ENCODE measurements around the gene NCEH1. TPM values are rescaled to one million over a fixed set of nuclear protein-coding genes. Genes with fewer than 3 reads are reported as not detected.
"Not testable (repeated sequence)": the region's sequence is repeated elsewhere in the genome, so short reads cannot be mapped to it uniquely, and the experiment has no call there.

NCEH1 gene, protein sequence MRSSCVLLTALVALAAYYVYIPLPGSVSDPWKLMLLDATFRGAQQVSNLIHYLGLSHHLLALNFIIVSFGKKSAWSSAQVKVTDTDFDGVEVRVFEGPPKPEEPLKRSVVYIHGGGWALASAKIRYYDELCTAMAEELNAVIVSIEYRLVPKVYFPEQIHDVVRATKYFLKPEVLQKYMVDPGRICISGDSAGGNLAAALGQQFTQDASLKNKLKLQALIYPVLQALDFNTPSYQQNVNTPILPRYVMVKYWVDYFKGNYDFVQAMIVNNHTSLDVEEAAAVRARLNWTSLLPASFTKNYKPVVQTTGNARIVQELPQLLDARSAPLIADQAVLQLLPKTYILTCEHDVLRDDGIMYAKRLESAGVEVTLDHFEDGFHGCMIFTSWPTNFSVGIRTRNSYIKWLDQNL
- 7.6 and 9.4 TPM in 2 replicates for total RNA-seq

DNA sequence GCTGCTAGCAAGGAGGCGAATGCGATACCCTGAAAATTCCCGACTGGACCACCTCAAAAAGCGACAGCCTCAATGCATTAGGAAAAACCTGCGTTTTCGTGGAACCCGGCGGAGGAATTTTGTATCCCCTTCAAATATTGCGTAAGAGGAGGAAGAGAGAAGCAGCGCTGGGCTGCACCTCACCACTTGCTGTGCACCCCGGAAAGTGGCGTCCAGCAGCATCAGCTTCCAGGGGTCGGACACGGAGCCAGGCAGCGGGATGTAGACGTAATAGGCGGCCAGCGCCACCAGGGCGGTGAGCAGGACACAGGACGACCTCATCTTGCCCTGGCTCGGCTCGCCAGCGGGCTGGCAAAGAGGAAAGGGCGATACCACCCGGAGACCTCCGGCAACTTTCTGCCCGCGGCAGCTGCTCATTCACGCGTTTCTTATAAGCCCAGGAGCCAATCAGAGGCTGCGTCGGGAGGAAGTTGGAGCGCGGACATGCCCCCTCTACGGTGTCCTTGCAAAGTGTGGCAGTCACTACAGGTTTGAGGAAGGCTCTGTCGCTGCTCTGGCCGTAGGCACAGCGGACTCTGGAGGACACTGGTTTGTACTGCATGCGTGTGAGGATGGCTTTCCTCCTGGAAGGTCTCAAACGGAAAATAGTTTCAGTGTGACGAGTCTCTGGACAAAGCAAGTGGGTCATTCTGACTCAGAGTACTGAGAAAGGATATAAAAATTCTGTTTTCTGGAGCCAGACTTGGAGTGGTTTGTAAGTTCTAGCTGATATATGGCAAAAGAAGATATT lies at the start of gene NCEH1:
Gene NCEH1 (minus strand): TSS at position 404 of the 790 bp plus-strand sequence. CDS start 83 bp downstream, at position 321.
- intact Hi-C loops (cut with micrococcal nuclease), result loop anchor here (1.0 kb wide), 3 partner anchors 38 to 379 kb away; partner anchors contain the start of gene ECT2

DNA sequence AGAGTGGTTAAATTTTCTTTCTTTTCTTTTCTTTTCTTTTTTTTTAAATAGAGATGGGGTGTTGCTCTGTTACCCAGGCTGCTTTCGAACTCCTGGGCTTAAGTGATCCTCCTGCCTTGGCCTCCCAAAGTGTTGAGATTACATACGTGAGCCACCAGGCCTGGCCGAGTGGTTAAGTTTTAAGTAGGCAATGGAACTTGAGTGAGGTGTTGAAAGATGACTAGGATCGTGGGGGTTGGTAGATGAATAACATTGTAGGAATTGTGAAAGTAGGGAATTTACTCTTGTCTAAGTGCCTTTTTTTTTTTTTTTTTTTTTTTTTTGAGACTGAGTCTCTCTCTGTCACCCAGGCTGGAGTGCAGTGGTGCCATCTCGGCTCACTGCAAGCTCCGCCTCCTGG lies 49.5 kb upstream of the NCEH1 start:
- intact Hi-C loops (cut with micrococcal nuclease), result not testable (repeated sequence)

DNA sequence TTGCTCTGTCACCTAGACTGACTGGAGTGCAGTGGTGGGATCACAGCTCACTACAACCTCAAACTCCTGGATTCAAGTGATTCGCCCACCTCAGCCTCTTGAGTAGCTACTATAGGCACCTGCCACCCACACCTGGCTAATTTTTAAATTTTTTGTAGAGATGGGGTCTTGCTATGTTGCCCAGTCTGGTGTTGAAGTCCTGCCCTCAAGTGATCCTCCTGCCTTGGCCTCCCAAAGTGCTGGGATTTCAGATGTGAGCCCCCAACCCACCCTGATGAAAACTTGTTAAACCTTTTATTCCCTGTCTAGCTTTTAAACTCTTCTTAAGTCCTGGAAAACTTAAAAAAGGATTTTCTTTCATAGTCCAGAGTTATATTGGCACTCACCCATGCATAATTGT lies 42.3 kb upstream of the NCEH1 start:
- intact Hi-C loops (cut with micrococcal nuclease), result loop anchor here (5.0 to 10.0 kb wide), 2 partner anchors 236 to 718 kb away; partner anchors contain the start of gene FNDC3B

DNA sequence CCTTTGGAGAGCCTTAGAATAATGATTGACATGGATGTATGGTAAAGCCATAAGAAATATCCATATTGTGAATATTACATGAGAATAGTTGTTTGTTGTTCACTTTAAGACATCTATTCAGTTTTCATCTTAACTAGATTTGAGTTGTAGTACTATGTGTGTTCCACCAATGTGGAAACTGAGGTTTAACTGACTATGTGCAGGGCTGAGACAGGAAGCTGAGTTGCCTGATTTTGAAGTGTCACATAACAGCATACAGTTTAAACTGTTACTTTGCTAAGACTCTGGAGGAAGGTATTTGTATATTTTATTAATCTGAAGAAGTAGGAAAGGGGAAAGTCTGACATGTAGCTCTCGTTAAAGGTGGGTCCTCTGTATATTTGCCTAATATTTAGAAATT lies 41.8 kb upstream of the NCEH1 start:
- intact Hi-C loops (cut with micrococcal nuclease), result loop anchor here (5.0 to 10.0 kb wide), 2 partner anchors 235 to 718 kb away; partner anchors contain the start of gene FNDC3B

DNA sequence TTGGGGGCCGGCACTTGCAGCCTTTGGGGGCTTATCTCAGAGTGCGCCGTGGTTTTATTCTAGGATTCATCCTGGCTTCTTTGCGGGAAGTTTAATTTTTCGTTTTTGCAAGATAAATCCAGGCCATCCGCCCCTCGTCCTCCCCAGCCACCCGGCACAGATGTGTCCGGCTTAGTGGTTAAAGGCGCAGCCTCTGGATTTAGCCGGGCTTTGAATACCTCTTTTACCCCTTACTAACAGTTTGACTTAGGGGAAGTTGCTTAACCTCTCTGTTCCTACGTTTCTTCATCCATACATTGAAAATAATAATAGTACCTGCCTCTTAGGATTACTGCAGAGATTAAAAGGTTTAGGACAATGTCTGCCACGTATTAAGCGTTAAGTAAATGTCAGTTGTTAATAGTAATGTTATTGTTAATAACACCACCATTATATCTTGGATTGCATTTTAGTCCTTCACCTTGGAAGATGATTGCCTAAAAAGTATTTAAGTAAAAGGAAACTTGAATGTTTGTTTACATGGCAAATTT lies 40.4 kb upstream of the NCEH1 start:
- intact Hi-C loops (cut with micrococcal nuclease), result loop anchor here (2.0 to 10.0 kb wide), 4 partner anchors 158 to 716 kb away; partner anchors contain the start of gene FNDC3B

DNA sequence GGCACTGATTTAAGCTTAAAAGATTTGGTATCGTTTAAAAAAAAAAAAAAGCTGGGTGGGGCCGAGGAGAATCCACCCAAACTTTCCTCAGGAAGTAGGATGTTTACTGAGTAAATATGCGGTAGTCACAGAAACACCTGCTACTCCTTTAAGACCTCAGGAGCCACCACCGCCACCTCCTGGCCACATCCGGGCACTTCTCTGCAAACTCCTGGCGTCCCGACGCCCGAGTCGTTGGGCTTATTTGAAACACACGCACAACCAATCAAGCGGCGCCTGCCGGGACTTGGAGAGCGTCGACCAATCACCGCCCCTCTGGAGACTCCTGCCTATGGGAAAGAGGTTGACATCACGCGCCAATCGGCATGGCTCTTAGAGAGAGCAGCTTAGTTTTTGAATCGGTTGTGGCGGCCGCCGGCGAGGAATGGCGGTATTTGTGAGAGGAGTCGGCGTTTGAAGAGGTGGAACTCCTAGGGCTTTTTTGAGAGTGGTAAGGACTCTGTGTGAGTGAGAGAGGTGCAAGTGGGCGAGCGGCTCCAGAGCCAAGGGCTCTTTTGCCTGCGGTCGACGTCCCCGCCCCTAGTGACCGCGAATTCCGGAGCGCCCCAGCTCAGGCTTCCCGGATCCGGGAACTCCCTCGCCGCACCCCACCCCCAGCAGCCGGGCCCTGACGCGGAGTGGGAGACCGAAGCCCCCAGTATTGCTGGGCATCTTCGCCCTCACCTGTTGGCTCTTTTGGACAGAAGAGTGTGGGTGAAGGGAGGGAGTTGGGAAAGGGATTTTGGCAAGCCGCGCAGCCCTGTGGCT lies 39.7 kb upstream of the NCEH1 start, which contains the start of gene ECT2:
Gene ECT2 (plus strand): TSS at position 359 of the 807 bp plus-strand sequence. CDS start 3,805 bp downstream, outside the sequence.
- intact Hi-C loops (cut with micrococcal nuclease), result loop anchor here (1.0 to 10.0 kb wide), 9 partner anchors 39 to 1880 kb away; partner anchors contain the start of genes EIF5A2, FNDC3B, NCEH1 and RPL22L1

DNA sequence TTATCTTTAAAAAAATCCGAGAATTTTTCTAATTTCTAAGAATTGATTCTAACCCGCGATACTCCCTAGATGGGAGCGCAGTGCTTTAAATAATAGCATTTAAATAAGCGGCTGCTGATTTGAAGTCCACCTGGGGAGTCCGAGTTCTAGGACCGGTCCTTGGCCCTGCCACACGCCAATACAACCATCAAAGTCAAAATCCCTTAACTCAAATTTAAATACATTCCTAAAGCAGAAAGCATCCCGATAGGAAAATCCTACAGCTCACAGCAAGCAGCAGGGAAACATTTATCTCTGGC lies 39.2 kb upstream of the NCEH1 start:
- intact Hi-C loops (cut with micrococcal nuclease), result loop anchor here (1.0 to 10.0 kb wide), 9 partner anchors 39 to 1880 kb away; partner anchors contain the start of genes EIF5A2, FNDC3B, NCEH1 and RPL22L1

DNA sequence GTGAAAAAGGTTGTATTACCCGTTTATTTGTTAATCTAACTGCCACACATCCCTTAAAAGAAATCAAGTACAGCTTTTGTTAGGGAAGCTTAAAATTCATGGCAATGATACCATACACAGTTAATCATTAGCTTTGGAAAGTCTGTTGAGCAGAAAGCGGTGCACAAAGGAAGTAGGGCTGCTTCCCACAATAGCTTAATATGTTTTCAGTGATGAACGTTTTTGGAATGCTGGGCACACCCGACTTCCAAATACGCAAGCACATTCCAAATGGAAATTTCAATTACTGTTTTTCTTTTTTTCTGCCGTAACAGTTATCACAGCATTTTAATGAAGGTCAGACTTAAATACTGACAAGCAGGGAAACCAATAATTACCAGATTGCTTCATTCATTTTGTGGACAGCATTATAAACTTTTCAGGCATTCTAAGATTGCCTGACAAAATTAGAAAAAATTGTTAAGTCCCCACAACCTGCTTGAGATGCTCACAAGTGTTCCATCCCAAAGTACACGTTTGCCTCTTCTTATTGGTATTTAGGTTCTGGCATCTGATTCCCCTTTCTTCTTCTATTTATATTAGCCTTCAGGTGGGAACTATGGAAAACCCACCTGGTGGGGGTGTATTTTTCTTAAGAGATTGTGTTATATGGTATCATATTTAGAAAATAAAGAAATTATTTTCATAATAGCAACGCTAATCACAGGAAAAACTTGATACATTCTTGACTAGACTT lies 38.5 kb upstream of the NCEH1 start:
- intact Hi-C loops (cut with micrococcal nuclease), result no loop called here

DNA sequence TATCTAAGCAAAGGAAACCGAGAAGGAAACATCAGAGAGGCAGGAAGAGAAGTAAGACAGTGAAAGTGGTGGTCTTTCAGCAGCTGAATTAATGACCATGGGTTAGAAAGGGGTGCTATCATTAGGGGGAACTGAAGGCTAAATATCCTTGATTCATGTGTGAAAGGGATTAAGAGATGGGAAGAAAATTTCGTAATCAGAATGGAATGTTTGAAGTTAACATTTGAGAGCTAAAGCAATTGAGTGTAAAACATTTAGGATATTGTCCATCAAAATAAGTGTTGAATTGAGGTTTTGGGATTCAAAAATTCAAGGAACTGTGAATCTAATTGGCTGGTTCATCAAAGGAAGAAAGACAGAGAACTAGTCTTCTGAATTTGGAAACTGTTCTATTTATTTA lies 35.6 kb upstream of the NCEH1 start:
- intact Hi-C loops (cut with micrococcal nuclease), result no loop called here

DNA sequence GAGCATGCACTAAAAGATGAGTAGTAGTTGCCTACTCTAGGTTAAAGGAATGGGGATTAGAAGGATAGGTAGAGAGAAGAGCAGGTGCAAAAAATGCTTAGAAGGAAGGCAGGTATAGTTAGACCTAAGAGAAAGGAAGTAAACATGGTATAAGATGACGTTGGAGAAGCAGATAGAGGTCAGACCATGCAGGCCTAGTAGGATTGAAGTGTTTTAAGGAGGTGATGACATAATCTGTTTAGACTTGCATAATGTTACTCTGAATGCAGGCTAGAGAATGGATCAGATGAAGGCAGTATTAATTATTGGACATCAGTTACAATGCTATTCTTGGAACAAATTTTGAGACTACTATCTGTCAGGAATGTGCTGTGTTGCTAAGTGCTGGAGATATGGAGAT lies 28.6 kb upstream of the NCEH1 start:
- intact Hi-C loops (cut with micrococcal nuclease), result no loop called here

DNA sequence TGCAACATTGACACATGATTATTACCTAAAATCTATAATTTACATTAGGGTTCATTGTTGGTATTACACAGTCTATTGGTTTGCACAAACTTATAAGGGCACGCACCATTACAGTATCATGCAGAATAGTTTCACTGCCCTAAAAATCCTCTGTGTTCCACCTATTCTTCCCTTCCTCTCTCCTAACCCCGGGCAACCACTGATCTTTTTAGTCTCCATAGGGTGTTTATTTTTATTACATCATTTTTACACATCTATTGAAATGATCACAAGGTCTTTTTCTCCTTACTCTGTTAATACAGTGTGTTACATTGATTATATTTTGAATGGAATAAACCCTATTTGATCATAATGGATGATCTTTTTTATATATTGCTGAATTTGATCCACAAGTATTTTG lies 24.1 kb upstream of the NCEH1 start:
- intact Hi-C loops (cut with micrococcal nuclease), result no loop called here

DNA sequence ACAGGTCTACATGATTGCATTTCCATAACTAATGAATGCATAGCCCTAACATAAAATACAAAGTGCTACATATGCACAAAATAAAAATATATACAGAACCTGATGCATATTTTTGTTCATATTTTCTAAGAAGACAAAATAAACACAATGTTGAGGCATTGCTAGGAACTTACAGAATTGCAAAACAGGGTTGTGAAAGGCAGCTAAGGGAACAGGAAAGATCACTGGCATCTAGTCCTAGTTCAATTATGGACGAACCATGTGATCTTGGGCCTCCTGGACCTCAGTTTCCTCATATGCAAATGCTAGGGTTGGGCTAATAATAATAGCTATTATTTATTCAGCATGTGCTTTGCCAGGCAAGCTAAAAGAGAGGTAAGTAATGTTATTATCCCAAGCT lies 15.5 kb upstream of the NCEH1 start:
- intact Hi-C loops (cut with micrococcal nuclease), result no loop called here

DNA sequence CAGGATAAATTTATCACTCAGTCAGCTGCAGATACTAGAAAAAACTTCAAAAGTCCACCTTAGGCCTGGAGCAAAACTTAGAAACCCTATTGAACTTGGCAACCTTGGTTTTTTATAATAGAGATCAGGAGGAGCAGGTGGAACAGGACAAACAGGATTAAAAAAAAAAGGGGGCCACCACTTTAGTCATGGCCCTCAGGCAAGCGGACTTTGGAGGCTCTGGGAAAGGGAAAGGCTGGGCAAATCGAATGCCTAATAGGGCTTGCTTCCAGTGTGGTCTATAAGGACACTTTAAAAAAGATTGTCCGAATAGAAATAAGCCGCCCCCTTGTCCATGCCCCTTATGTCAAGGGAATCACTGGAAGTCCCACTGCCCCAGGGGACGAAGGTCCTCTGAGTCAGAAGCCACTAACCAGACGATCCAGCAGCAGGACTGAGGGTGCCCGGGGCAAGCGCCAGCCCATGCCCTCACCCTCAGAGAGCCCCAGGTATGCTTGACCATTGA lies 11.7 kb upstream of the NCEH1 start:
- intact Hi-C loops (cut with micrococcal nuclease), result not testable (repeated sequence)

DNA sequence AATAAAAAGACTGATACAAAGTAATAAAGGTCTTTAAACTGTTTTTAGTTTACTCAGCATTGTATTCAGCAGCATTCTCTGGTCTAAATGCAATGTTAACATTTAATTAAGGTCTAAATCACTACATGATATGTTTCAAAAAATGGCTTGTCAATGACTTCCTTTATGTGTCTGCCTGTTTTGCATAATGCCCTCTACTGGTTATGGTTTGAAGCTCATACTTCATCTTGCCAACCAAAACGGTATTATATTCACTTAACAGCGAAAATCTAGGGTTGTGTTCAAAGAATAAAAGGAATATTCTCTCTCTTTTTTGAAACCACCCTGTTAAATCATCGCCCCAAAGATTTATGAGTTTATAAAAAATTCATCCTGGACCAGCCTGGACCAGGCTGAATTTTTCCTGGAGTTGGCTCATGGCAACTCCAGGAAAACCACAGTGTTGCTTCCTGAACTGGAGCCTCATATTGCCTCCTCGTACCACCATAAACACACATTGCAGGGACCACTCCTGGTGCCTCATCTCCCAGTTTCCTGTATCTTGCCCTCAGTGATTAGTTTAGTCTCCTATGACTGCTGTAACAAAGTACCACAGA lies 6.7 kb upstream of the NCEH1 start:
- intact Hi-C loops (cut with micrococcal nuclease), result no loop called here

DNA sequence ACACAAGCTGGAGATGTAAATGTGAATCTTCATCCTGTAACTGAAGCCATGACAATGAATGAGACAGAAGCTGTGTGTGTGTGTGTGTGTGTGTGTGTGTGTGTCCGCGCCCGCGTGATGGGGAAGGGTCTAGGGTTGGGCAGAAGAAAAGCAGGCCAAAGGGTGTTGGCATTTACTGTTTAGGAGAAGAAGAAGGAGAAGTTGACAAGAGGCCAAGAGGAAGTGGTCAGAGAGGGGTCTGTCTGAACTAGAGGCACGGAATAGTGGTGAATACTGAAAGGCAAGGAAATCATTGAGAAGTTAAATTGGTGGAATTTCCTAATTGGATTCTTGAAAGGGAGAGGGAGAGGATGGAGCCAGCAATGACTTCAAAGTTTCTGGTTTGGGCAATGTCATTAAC lies 5.6 kb upstream of the NCEH1 start:
- intact Hi-C loops (cut with micrococcal nuclease), result no loop called here

DNA sequence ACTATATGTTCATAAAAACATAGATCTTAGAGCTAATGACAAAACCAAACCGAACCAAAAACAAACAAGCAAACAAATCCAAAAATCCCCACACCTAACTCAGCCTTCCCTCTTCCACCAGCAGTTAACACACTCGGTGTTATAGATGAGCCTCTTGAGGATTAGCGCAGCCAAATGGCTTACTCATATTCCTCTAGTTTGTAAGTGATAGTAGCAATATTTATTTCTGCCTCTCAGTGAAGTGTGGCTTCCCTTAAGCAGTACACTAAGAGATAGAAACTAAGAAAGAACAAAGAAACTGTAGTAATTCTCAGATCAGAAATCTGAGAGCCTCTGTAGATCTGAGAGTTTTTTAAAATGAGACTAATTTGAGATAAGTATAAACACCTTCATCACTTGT lies 2.4 kb upstream of the NCEH1 start:
- intact Hi-C loops (cut with micrococcal nuclease), result no loop called here

DNA sequence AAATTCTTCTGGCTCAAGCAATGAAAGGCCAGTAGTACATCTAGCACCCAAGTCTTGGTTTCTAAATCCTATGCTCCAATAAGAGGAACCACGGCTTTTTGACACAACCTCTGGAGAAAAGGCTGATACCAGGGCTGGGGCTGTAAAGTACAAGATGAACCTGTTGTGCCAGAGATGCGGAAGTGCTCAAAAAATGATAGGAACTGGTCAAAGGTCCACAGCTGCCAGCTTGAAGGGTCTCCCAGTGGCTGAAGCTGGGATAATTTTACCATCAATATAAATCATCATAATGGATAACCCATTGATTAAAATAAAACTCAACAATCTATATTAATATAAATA lies 558 bp upstream of the NCEH1 start:
- intact Hi-C loops (cut with micrococcal nuclease), result loop anchor here (1.0 kb wide), 3 partner anchors 38 to 379 kb away; partner anchors contain the start of gene ECT2

DNA sequence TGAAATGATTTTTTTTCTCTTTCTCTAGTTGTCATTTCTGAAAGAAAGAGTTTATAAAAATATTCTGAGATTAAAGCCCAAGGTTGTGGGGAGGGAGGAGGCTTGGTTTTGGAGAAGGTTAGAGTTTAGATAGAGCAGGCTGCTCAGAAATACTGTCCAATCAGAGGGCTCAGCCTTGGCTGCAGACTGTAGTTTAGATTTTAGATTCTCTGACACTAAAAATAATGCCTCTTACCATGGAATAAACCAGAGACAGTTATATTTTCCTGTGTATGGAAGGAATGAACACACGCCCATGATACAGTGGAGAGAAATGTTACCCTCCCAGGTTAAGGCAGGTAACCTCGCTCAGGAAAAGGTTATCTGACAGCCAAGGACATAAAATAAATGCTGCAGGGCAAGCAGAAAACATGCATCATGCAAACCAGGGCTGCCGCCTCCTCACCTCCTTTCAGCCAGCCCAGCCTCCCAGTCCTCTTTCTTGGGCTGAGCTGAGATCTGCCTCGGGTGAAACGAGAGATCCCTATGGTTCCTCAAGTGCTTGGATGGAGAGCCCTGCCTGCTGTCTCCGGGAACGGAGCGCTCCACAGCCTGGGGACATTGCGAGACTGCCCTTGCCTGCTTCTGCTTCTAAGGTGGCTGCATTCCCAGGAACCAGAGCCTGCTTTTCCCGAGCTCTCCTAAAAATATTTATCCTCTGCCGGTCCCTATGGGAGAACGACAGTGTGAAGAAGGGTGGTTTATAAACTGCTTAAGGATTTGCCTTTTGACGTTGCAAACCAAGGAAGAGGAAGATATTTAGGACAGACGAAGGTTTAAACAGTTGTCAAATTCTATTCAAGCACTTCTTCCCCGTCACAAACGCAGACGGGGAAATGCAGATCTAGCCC lies 848 bp downstream of the NCEH1 start:
- intact Hi-C loops (cut with micrococcal nuclease), result no loop called here

All from T-helper 2 cell treated with Interferon-gamma antibody and Interleukin-4, amounts not matched to agents 100 ng/mL and 5 ng/mL, for 36 hours (primary cell).